Testis (tissue), 2 donors: ENCODE data around the gene PIEZO1.

ENCODE experiments used
- POLR2A ChIP-seq: fragments of 450-650 bp; IDR thresholded peaks from one replicate; pipeline ENCODE4 v1.6.1; 2017; ENCODE audit warnings: antibody characterized with exemption, mild to moderate bottlenecking, moderate library complexity
- TF ChIP-seq, protein P1 (sequence below), 3 experiments: fragments of 450-650 bp in 2 of 3; fragments of 200-600 bp in 1 of 3; sonication (generic) in 1 of 3; IDR thresholded peaks; one replicate each; pipeline ENCODE4 v1.5.1; 2016 to 2019; ENCODE audit warnings: antibody characterized with exemption in 3 of 3, mild to moderate bottlenecking in 2 of 3, moderate library complexity in 1 of 3

DNA sequence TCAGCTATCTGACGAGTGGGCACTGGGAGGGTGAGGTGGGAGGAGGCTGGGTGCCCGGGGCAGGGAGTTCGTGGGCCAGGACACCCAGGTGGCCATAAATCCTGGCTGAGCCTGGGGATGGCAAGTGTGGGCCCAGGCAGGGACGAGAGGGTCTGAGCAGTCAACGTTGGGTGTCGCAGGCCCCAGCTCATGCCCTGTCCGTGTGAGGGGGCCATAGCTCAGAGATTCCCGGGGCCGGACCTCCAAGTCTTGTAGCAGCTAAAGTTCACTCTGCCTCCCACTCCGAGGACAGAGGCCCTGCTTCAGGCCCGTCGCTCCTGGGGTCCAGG lies 44.3 kb downstream of the PIEZO1 start:
- TF ChIP-seq, protein P1, sequence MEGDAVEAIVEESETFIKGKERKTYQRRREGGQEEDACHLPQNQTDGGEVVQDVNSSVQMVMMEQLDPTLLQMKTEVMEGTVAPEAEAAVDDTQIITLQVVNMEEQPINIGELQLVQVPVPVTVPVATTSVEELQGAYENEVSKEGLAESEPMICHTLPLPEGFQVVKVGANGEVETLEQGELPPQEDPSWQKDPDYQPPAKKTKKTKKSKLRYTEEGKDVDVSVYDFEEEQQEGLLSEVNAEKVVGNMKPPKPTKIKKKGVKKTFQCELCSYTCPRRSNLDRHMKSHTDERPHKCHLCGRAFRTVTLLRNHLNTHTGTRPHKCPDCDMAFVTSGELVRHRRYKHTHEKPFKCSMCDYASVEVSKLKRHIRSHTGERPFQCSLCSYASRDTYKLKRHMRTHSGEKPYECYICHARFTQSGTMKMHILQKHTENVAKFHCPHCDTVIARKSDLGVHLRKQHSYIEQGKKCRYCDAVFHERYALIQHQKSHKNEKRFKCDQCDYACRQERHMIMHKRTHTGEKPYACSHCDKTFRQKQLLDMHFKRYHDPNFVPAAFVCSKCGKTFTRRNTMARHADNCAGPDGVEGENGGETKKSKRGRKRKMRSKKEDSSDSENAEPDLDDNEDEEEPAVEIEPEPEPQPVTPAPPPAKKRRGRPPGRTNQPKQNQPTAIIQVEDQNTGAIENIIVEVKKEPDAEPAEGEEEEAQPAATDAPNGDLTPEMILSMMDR (IDR thresholded peaks at IDR 0.05) = no peak
- no peak for TF ChIP-seq POLR2A
